Urothelium cell line (cell line): ENCODE results near the gene NCKAP5L.

Experiments used
- DNase-seq: peaks from one replicate; pipeline ENCODE4 v3.0.0; 2011; ENCODE audit warnings: low spot score, mixed read lengths
- FAIRE-seq: peaks from 2 replicates; lab custom pipeline; 2011; peaks lifted over from hg19 to GRCh38; lab: Jason Lieb, UNC

The NCKAP5L gene

DNA sequence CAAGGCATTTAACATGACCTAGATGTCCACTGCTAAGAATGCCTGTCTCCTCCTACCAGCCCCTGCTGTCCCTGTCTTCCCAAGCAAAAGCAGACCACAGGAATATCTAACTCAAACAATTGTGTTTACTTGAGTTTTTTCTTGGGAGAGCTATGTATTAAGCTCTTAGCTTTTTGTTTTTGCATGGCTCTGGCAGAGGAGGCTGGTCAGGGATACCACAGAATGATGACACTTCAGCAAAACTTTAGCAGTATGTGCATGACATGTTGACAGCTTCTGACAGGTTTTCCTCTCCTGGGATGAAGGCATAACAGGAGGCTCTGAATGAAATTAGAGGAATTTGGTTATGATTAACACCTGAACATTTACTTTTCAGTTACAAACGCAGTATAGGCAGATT lies 79.9 kb downstream of the NCKAP5L start:
- FAIRE-seq (no peak), DNase-seq (no peak)

- DNase-seq (no peak), FAIRE-seq (no peak)
These were observed 83.8 kb downstream of the NCKAP5L start for GRCh38 chr12:49744363-49744885.

GRCh38 chr12:49741882-49742620 lies 86.2 kb downstream of the NCKAP5L start:
- DNase-seq (peak; percentile 76), FAIRE-seq (no peak)
